Left kidney (tissue), 2 donors: ENCODE results near the gene PNMA6F. TPM values are rescaled to one million over a fixed set of nuclear protein-coding genes. Genes with fewer than 3 reads are reported as not detected.
"Not testable (repeated sequence)": the region's sequence is repeated elsewhere in the genome, so short reads cannot be mapped to it uniquely, and the experiment has no call there.

Experiments
- DNase-seq: peaks from one replicate; pipeline ENCODE4 v3.0.0-alpha.2; 2013
- polyA plus RNA-seq: library from polyadenylated mRNA; unstranded; fragments of 120-200 nt; gene quantifications from one replicate; pipeline ENCODE4 v1.2.1, GENCODE V29; 2013; ENCODE audit not compliant: insufficient read length

PNMA6F gene
- polyA plus RNA-seq, 1 donor: 0.15 TPM

- DNase-seq: no peak
These were observed 18.8 kb downstream of the PNMA6F start for GRCh38 chrX:153302796-153303195.

GRCh38 chrX:153301746-153302145, 19.8 kb downstream of the PNMA6F start:
- no peak for DNase-seq

- no peak for DNase-seq
These were observed 21.7 kb downstream of the PNMA6F start for GRCh38 chrX:153299855-153300254.

GRCh38 chrX:153297376-153297775, 24.2 kb downstream of the PNMA6F start:
- DNase-seq: no peak

- DNase-seq: not testable (repeated sequence)
These were observed 28.0 kb downstream of the PNMA6F start for GRCh38 chrX:153293485-153294071.

- not testable (repeated sequence) for DNase-seq
These were observed 32.8 kb downstream of the PNMA6F start for GRCh38 chrX:153288807-153289206.

GRCh38 chrX:153285678-153286077, 35.9 kb downstream of the PNMA6F start:
- not testable (repeated sequence) for DNase-seq

GRCh38 chrX:153283982-153284381, 37.6 kb downstream of the PNMA6F start:
- not testable (repeated sequence) for DNase-seq

GRCh38 chrX:153281784-153282183, 39.8 kb downstream of the PNMA6F start:
- not testable (repeated sequence) for DNase-seq

GRCh38 chrX:153279304-153279703, 42.3 kb downstream of the PNMA6F start:
- not testable (repeated sequence) for DNase-seq

- DNase-seq: not testable (repeated sequence)
These were observed 45.5 kb downstream of the PNMA6F start for GRCh38 chrX:153276049-153276448.

GRCh38 chrX:153275418-153275817, 46.1 kb downstream of the PNMA6F start:
- not testable (repeated sequence) for DNase-seq

- DNase-seq: not testable (repeated sequence)
These were observed 49.0 kb downstream of the PNMA6F start for GRCh38 chrX:153272584-153272983.

- not testable (repeated sequence) for DNase-seq
These were observed 49.5 kb downstream of the PNMA6F start for GRCh38 chrX:153272070-153272469.

Other genes with a start within 250 kb of the PNMA6F start
- 10.0 TPM for gene PNMA6A, start 249.3 kb downstream of the PNMA6F start, polyA plus RNA-seq
- gene MAGEA1, start 142.5 kb downstream of the PNMA6F start, polyA plus RNA-seq: not detected
- 22.0 TPM for gene ZNF275, start 12.4 kb upstream of the PNMA6F start, polyA plus RNA-seq
- not detected for gene PNMA6E, start 79.6 kb upstream of the PNMA6F start, polyA plus RNA-seq
- 0.80 TPM for gene ZFP92, start 89.7 kb upstream of the PNMA6F start, polyA plus RNA-seq
- gene TREX2, start 124.3 kb upstream of the PNMA6F start, polyA plus RNA-seq: 0.37 TPM
- gene HAUS7, start 148.8 kb upstream of the PNMA6F start, polyA plus RNA-seq: 27.5 TPM
- gene BGN, start 173.2 kb upstream of the PNMA6F start, polyA plus RNA-seq: 148 TPM
- 0.18 TPM for gene ATP2B3, start 195.9 kb upstream of the PNMA6F start, polyA plus RNA-seq